Testis (tissue), 2 donors: ENCODE measurements around the gene GLRA3.

Experiments used
- POLR2A ChIP-seq: fragments of 450-650 bp; IDR thresholded peaks from one replicate; pipeline ENCODE4 v1.6.1; 2017; ENCODE audit warnings: antibody characterized with exemption, mild to moderate bottlenecking, moderate library complexity
- TF ChIP-seq, protein P1 (sequence below), 3 experiments: fragments of 450-650 bp in 2 of 3; fragments of 200-600 bp in 1 of 3; sonication (generic) in 1 of 3; IDR thresholded peaks; one replicate each; pipeline ENCODE4 v1.5.1; 2016 to 2019; ENCODE audit warnings: antibody characterized with exemption in 3 of 3, mild to moderate bottlenecking in 2 of 3, moderate library complexity in 1 of 3

DNA sequence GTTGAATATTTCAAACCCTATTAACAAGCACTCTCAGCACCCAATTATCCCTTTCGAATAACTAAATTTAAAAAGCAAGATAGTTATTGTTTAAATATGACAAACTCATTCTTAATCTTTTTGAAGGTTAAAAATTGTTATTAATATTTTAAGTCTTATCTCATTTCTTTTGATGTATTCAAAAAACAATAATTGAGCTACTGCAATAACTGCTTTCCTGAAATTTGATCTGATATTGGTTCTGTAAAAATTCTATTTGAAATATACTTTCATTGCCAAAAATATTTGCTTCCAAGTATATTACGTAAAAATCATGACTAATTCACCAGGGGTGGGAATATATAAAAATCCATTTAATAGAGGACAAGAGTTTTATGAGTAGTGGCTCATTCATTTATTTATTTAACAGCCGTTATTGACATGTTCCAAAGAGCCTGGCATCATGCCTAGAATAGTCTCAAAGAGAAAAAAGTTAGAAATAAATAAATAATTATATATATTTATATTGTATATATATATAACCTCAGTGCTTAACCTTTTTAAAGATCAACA lies 34.4 kb downstream of the GLRA3 start:
- TF ChIP-seq, protein P1, sequence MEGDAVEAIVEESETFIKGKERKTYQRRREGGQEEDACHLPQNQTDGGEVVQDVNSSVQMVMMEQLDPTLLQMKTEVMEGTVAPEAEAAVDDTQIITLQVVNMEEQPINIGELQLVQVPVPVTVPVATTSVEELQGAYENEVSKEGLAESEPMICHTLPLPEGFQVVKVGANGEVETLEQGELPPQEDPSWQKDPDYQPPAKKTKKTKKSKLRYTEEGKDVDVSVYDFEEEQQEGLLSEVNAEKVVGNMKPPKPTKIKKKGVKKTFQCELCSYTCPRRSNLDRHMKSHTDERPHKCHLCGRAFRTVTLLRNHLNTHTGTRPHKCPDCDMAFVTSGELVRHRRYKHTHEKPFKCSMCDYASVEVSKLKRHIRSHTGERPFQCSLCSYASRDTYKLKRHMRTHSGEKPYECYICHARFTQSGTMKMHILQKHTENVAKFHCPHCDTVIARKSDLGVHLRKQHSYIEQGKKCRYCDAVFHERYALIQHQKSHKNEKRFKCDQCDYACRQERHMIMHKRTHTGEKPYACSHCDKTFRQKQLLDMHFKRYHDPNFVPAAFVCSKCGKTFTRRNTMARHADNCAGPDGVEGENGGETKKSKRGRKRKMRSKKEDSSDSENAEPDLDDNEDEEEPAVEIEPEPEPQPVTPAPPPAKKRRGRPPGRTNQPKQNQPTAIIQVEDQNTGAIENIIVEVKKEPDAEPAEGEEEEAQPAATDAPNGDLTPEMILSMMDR (IDR thresholded peaks at IDR 0.05): no peak
- TF ChIP-seq POLR2A: no peak
